ENCODE measurements around the gene DISP3.

Gene DISP3

DNA sequence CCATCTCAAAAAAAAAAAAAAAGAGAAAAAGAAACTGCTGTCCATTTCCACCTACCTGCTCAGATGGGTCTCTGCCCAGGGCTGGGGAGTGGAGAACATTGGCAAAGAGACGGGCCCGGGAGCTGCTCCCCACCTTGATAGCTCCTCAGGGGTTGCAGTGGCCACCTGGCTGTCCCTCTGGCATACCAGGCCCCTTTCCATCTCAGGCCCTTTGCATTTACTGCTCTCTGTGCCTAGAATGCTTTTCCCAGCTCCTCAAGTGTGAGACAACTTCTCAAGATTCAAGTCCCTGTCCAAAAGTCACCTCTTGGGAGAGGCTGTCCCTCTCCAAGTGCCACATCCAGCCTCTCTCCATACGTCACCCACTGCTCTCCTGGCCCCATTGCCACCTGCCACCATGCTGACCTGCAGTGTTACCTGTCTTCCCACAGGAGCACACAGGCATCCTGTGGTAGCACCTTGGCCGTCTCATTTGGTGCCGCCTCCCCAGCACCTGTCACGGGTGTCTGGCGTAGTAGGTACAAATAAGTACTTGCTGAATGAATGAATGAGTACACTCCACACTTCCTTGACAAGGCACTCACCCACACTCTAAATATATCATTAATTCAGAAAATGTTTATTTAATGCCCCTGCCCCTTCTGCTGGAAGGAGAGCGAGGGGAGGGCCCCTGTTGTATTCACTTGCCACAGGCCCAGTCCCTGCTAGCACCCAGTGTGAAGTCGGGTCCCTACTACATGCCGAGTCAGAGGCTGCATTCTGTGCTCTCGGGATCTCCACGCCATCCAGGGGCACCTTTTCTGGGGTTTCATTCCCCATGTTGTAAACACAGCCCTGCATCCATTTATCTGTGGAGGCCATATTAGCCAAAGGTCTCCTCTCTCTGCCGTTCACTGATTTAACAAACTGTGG, 48.8 kb downstream of the DISP3 start:
- Histone ChIP-seq H3K4me3 (ENCODE audit: insufficient read depth, low read depth, low read length) (no peak overlapping the region), H3K36me3 (ENCODE audit: control insufficient read depth, insufficient read depth, low read length) (no peaks in the 10 kb centered on the region), H3K4me1 (ENCODE audit: control insufficient read depth, insufficient read depth, low read length) (no peaks in the 10 kb centered on the region), H3K27ac (ENCODE audit: insufficient read depth, low read depth, low read length, poor library complexity, severe bottlenecking) (no peak overlapping the region), H3K9me3 (ENCODE audit: control insufficient read depth, low read length) (no peaks in the 10 kb centered on the region), H3K27me3 (ENCODE audit: control insufficient read depth, insufficient read depth, low read length, poor library complexity, severe bottlenecking) (no peaks in the 10 kb centered on the region)
- WGBS, 2 experiments, result 95 to 96% methylated on average over 12 to 13 of the region's 13 CpGs

DNA sequence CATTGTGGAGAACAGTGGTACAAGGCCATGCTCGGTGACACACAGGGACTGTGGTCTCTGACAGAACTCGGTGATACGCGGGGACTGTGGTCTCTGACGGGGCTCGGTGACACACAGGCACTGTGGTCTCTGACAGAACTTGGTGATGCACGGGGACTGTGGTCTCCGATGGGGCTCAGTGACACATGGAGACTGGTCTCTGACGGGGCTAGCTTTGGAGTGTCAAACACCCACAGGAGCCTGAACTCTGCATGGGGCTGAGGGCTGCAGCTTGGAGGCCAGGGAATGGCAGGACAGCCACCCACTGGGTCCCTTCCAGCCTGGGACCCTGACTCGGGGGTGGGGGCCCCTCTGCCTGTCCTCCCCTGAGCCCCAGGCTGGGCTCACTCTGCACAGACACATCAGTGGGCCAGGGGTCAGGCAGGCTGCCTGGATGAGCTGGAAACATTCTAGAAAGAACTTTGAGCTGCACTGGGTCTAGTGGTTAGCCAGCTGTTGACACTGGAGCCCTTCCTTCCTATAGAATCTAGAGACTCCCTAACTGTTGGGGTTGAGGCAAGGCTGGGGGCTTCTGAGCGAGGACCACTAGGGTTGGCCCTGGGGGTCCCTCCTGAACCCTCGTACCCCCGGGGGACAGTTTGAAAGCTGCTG, 49.8 kb downstream of the DISP3 start:
- no peaks in the 10 kb centered on the region for H3K36me3 ChIP-seq (ENCODE audit: control insufficient read depth, insufficient read depth, low read length)
- H3K4me3 ChIP-seq (ENCODE audit: insufficient read depth, low read depth, low read length), result no peak overlapping the region
- H3K27ac ChIP-seq (ENCODE audit: insufficient read depth, low read depth, low read length, poor library complexity, severe bottlenecking), result no peak overlapping the region
- H3K4me1 ChIP-seq (ENCODE audit: control insufficient read depth, insufficient read depth, low read length), result no peaks in the 10 kb centered on the region
- no peaks in the 10 kb centered on the region for H3K27me3 ChIP-seq (ENCODE audit: control insufficient read depth, insufficient read depth, low read length, poor library complexity, severe bottlenecking)
- H3K9me3 ChIP-seq (ENCODE audit: control insufficient read depth, low read length), result no peaks in the 10 kb centered on the region
- 93% methylated on average over 13 of the region's 13 CpGs for WGBS, 2 experiments

DNA sequence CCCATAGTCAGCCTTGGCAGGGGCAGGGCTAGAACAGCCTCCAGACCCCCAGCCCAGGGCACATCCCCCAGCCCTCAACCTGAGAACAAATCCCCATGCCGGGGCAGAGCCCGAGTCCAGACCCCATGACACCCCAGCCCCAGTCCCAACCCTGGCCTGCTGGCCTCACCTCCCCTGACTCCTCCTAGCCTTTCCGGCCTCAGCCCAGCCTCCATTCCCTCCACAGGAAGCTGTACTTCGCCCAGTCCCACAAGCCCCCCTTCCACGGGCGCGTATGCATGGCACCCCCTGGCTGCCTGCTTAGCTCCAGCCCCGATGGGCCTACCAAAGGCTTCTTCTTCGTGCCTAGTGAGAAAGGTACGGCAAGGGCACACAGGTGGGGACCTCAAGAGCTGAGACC, 50.4 kb downstream of the DISP3 start:
- H3K9me3 ChIP-seq (ENCODE audit: control insufficient read depth, low read length), result no peaks in the 10 kb centered on the region
- H3K4me1 ChIP-seq (ENCODE audit: control insufficient read depth, insufficient read depth, low read length), result no peaks in the 10 kb centered on the region
- WGBS, 2 experiments, result 89 to 92% methylated on average over 10 of the region's 10 CpGs
- no peaks in the 10 kb centered on the region for H3K27me3 ChIP-seq (ENCODE audit: control insufficient read depth, insufficient read depth, low read length, poor library complexity, severe bottlenecking)
- no peak overlapping the region for H3K4me3 ChIP-seq (ENCODE audit: insufficient read depth, low read depth, low read length)
- no peaks in the 10 kb centered on the region for H3K36me3 ChIP-seq (ENCODE audit: control insufficient read depth, insufficient read depth, low read length)
- no peak overlapping the region for H3K27ac ChIP-seq (ENCODE audit: insufficient read depth, low read depth, low read length, poor library complexity, severe bottlenecking)

DNA sequence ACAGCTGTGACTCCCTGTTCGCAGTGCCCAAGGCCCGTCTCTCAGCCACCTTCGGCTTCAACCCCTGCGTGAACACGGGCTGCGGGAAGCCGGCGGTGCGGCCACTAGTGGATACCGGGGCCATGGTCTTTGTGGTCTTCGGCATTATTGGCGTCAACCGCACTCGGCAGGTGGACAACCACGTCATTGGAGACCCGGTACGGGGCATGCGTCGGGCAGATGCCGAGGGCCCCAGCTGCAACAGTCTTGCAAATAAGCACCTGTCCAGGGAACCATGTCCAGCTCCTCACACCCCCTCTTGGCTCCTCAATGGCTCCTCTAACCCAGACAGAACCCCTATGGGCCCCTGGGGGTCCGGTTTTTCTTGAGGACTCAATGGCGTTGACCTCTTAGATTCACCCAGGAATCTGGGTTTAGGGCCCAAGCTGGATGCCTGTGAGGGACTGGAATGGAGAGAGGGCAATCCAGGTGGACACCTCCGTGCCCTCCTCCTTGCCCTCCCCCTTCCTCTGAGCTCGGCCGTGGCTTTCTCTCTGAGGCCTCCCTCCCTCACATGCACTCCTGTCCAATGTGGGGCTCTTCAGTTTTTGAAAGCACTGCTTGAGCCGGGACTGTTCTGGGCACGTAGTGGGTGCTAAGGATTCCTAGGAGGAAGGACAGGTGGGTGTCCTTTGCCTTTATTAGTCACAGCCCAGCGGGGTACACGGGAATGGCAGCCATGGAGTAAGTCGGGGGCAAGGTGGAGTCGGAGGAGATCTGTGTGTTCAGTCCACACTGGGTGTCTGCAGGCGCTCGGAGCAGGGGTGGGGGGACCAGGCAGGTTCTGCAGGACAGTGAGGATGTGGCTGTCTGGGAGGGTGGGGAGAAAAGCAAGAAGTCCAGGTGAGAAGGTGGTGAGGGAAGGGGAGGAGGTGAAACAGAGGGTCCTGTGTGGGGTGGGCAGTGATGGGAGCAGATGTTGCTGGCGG, 51.1 kb downstream of the DISP3 start:
- Histone ChIP-seq H3K9me3 (ENCODE audit: control insufficient read depth, low read length) (no peaks in the 10 kb centered on the region), H3K36me3 (ENCODE audit: control insufficient read depth, insufficient read depth, low read length) (no peaks in the 10 kb centered on the region), H3K27me3 (ENCODE audit: control insufficient read depth, insufficient read depth, low read length, poor library complexity, severe bottlenecking) (no peaks in the 10 kb centered on the region), H3K4me3 (ENCODE audit: insufficient read depth, low read depth, low read length) (no peak overlapping the region), H3K27ac (ENCODE audit: insufficient read depth, low read depth, low read length, poor library complexity, severe bottlenecking) (no peak overlapping the region), H3K4me1 (ENCODE audit: control insufficient read depth, insufficient read depth, low read length) (no peaks in the 10 kb centered on the region)
- 93 to 94% methylated on average over 34 of the region's 34 CpGs for WGBS, 2 experiments

DNA sequence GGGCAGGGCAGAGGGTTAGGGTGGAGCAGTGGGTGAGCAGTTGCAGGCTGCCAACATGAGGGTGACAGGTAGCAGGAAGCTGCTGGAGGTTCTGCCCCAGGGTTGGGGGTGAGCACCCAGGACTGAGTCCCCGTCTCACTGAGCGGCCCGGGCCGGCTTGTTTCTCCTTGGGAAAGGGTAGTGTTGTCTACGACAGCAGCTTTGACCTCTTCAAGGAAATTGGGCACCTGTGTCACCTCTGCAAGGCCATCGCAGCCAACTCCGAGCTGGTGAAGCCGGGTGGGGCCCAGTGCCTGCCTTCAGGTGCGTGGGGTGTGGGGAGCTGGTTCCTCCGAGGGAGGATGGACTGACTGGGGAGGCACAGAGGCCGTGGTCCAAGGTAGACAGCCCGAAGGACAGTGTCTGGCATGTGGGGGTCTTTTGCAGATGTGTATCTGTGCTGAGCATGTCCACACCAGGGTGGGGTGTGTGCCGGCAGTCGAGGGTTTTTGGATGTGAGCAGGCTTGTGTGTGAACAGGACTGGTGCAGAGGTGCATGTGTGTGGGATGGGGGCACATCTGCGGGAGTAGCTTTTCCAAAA, 51.9 kb downstream of the DISP3 start:
- 92 to 94% methylated on average over 15 of the region's 15 CpGs for WGBS, 2 experiments
- no peaks in the 10 kb centered on the region for H3K9me3 ChIP-seq (ENCODE audit: control insufficient read depth, low read length)
- H3K27me3 ChIP-seq (ENCODE audit: control insufficient read depth, insufficient read depth, low read length, poor library complexity, severe bottlenecking), result no peaks in the 10 kb centered on the region
- no peaks in the 10 kb centered on the region for H3K36me3 ChIP-seq (ENCODE audit: control insufficient read depth, insufficient read depth, low read length)
- no peak overlapping the region for H3K27ac ChIP-seq (ENCODE audit: insufficient read depth, low read depth, low read length, poor library complexity, severe bottlenecking)
- no peaks in the 10 kb centered on the region for H3K4me1 ChIP-seq (ENCODE audit: control insufficient read depth, insufficient read depth, low read length)
- H3K4me3 ChIP-seq (ENCODE audit: insufficient read depth, low read depth, low read length), result no peak overlapping the region

DNA sequence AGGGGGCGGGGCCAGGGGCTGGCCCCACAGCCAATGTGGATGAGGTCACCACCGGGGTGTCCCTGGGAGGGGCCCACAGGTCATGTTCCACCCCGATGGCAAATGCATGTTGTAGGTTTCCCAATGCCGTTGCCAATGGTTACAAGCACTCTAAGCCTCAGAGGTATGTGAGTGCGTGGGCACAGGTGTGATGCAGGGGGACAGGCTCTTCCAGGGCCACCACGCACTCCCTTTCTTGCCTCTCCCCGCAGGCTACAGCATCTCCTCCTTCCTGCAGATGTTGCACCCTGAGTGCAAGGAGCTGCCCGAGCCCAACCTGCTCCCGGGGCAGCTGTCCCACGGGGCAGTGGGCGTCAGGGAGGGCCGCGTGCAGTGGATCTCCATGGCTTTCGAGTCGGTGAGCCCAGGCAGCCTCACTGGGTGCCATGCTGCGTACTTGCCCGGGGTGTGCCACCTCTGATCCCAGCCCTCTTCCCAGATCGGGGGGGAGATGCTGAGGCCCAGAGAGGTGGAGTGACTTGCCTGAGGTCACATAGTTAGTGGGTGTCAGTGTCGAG, 52.4 kb downstream of the DISP3 start:
- H3K27ac ChIP-seq (ENCODE audit: insufficient read depth, low read depth, low read length, poor library complexity, severe bottlenecking), result no peak overlapping the region
- no peaks in the 10 kb centered on the region for H3K4me1 ChIP-seq (ENCODE audit: control insufficient read depth, insufficient read depth, low read length)
- no peaks in the 10 kb centered on the region for H3K27me3 ChIP-seq (ENCODE audit: control insufficient read depth, insufficient read depth, low read length, poor library complexity, severe bottlenecking)
- no peaks in the 10 kb centered on the region for H3K36me3 ChIP-seq (ENCODE audit: control insufficient read depth, insufficient read depth, low read length)
- no peak overlapping the region for H3K4me3 ChIP-seq (ENCODE audit: insufficient read depth, low read depth, low read length)
- H3K9me3 ChIP-seq (ENCODE audit: control insufficient read depth, low read length), result no peaks in the 10 kb centered on the region
- 87 to 88% methylated on average over 19 of the region's 19 CpGs for WGBS, 2 experiments

DNA sequence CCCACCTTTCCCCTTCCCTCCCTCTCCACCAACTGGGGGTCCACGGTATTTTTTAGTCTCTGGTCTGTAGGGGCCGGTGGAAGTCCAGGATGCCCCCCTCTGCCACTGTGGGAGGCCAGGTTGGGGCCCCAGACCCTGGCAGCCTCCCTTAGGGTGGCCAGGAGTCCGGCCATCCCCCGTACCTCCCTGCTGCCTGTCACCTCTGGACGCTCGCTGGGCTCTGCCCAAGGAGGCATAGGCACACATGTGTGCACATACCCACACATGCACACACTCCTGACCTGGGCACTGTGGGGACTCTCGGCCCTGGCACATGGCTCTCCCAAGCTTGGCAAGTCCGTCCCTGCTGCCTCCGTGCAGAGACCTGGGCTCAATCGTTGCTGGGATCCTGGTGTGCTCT, 53.0 kb downstream of the DISP3 start:
- H3K4me3 ChIP-seq (ENCODE audit: insufficient read depth, low read depth, low read length), result no peak overlapping the region
- no peaks in the 10 kb centered on the region for H3K4me1 ChIP-seq (ENCODE audit: control insufficient read depth, insufficient read depth, low read length)
- H3K27me3 ChIP-seq (ENCODE audit: control insufficient read depth, insufficient read depth, low read length, poor library complexity, severe bottlenecking), result no peaks in the 10 kb centered on the region
- no peaks in the 10 kb centered on the region for H3K36me3 ChIP-seq (ENCODE audit: control insufficient read depth, insufficient read depth, low read length)
- 92 to 94% methylated on average over 10 of the region's 10 CpGs for WGBS, 2 experiments
- no peak overlapping the region for H3K27ac ChIP-seq (ENCODE audit: insufficient read depth, low read depth, low read length, poor library complexity, severe bottlenecking)
- no peaks in the 10 kb centered on the region for H3K9me3 ChIP-seq (ENCODE audit: control insufficient read depth, low read length)

DNA sequence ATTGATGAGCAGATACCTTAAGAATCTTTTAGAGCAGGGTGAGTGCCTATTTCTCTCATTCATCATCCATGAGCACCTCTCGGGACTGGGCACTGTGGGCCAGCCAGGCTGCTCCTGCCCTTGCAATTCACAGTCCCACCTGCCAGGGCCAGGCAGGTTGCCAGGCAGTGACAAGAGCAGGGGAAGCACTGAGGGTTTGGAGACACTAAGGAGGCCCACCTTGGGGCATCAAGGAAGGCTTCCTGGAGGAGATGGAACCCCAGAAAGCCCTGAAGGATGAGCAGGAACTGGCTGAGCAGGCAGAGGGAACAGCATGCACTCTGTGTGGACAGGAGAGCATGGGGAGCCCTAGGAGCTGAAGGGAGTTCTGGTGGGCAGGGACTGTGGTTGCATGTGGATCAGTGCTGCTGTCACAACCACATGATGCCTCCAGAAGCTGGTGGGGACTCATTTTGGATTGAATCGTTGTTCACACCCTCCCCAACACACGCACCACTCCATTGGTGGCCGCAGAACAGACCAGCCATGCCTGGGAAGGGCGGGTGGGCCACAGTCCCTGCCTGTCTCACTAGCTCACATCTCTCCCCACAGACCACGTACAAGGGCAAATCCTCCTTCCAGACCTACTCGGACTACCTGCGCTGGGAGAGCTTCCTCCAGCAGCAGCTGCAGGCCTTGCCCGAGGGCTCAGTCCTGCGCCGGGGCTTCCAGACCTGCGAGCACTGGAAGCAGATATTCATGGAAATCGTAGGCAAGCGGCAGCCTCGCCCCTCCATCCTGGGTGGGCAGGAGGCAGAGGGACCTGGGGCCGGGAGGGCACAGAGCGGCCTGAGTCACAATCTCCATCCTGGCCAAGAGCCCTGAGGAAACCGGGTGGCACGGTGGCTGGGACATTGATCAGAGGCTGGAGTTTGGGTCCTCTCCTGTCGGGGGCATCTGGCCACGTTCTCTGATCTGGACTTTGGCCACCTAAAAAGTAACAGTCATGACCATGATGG, 55.1 kb downstream of the DISP3 start:
- WGBS, 2 experiments, result 92 to 95% methylated on average over 21 of the region's 21 CpGs
- H3K9me3 ChIP-seq (ENCODE audit: control insufficient read depth, low read length), result no peaks in the 10 kb centered on the region

DNA sequence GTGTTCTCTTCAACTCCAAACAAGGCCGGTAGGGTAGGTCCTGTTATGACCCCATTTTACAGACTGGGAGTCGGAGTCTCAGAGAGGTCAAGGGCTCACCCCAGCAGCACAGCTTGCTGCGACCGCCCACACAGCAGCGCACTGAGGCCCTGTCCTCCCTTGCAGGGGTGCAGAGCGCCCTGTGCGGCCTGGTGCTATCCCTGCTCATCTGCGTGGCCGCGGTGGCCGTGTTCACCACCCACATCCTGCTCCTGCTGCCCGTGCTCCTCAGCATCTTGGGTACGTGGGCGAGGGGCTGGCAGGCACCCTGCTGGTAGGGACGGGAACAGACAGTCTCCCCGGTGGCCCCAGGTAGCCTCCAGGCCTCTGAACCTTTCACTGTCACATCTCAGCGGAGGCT, 55.9 kb downstream of the DISP3 start:
- Histone ChIP-seq H3K27ac (ENCODE audit: insufficient read depth, low read depth, low read length, poor library complexity, severe bottlenecking) (no peak overlapping the region), H3K9me3 (ENCODE audit: control insufficient read depth, low read length) (no peaks in the 10 kb centered on the region), H3K27me3 (ENCODE audit: control insufficient read depth, insufficient read depth, low read length, poor library complexity, severe bottlenecking) (no peaks in the 10 kb centered on the region), H3K4me3 (ENCODE audit: insufficient read depth, low read depth, low read length) (no peak overlapping the region), H3K36me3 (ENCODE audit: control insufficient read depth, insufficient read depth, low read length) (no peaks in the 10 kb centered on the region), H3K4me1 (ENCODE audit: control insufficient read depth, insufficient read depth, low read length) (no peaks in the 10 kb centered on the region)
- WGBS, 2 experiments, result 90 to 92% methylated on average over 17 of the region's 17 CpGs

More for the DNA sequence above, 55.1 kb downstream of the DISP3 start:
- no peak overlapping the region for H3K27ac ChIP-seq (ENCODE audit: insufficient read depth, low read depth, low read length, poor library complexity, severe bottlenecking)
- no peaks in the 10 kb centered on the region for H3K27me3 ChIP-seq (ENCODE audit: control insufficient read depth, insufficient read depth, low read length, poor library complexity, severe bottlenecking)
- H3K4me1 ChIP-seq (ENCODE audit: control insufficient read depth, insufficient read depth, low read length), result no peaks in the 10 kb centered on the region
- no peak overlapping the region for H3K4me3 ChIP-seq (ENCODE audit: insufficient read depth, low read depth, low read length)
- no peaks in the 10 kb centered on the region for H3K36me3 ChIP-seq (ENCODE audit: control insufficient read depth, insufficient read depth, low read length)

Measured in ectodermal cell (in vitro differentiated cells).